Liver (tissue), 9 donors: ENCODE data around the gene CSMD2. TPM values are rescaled to one million over a fixed set of nuclear protein-coding genes. Genes with fewer than 3 reads are reported as not detected.

Source experiments
- DNase-seq: peaks from one replicate; pipeline ENCODE4 v3.0.0-alpha.2; 2017; ENCODE audit warnings: low spot score
- H3K27ac ChIP-seq, 2 donors: one replicate each; pipeline ENCODE4 v1.7.0; 2013; ENCODE audit warnings: inconsistent platforms in 2 of 2, low read length in 2 of 2, control low read depth in 1 of 2, low read depth in 1 of 2, mild to moderate bottlenecking in 1 of 2
- H3K27me3 ChIP-seq, 4 donors: one replicate each; pipeline versions ENCODE4 v1.6.1 to v1.7.0; 2013; ENCODE audit warnings: low read length in 3 of 4, inconsistent platforms in 1 of 4, mild to moderate bottlenecking in 1 of 4, moderate library complexity in 1 of 4; ENCODE audit not compliant: control insufficient read depth in 4 of 4, insufficient read depth in 4 of 4
- H3K36me3 ChIP-seq, 4 donors: one replicate each; pipeline versions ENCODE4 v1.6.1 to v1.7.0; 2013; ENCODE audit warnings: low read length in 3 of 4, mild to moderate bottlenecking in 3 of 4, low read depth in 1 of 4, moderate library complexity in 1 of 4; ENCODE audit not compliant: control insufficient read depth in 4 of 4, insufficient read depth in 3 of 4
- H3K4me1 ChIP-seq, 4 donors: one replicate each; pipeline versions ENCODE4 v1.6.1 to v1.7.0; 2013; ENCODE audit warnings: low read length in 3 of 4, mild to moderate bottlenecking in 3 of 4, moderate library complexity in 1 of 4; ENCODE audit not compliant: control insufficient read depth in 4 of 4, insufficient read depth in 4 of 4
- H3K4me3 ChIP-seq, 3 donors: one replicate each; pipeline versions ENCODE4 v1.6.1 to v1.7.0; 2013; ENCODE audit warnings: low read length in 3 of 3, control low read depth in 1 of 3, low read depth in 1 of 3, mild to moderate bottlenecking in 1 of 3
- H3K9ac ChIP-seq, 2 donors: one replicate each; pipeline ENCODE4 v1.7.0; 2013; ENCODE audit warnings: low read length in 2 of 2, mild to moderate bottlenecking in 2 of 2, moderate library complexity in 2 of 2, control low read depth in 1 of 2, low read depth in 1 of 2
- H3K9me3 ChIP-seq, 4 donors: one replicate each; pipeline versions ENCODE4 v1.6.1 to v1.7.0; 2013; ENCODE audit warnings: low read length in 3 of 4; ENCODE audit not compliant: control insufficient read depth in 4 of 4
- CTCF ChIP-seq: fragments of 150-350 bp; IDR thresholded peaks from 2 replicates; pipeline ENCODE4 v1.5.1; 2017; ENCODE audit warnings: improper control_type of control experiment, low read depth, low read length; ENCODE audit not compliant: missing input control
- EGR1 ChIP-seq, 2 donors: IDR thresholded peaks; 2 replicates each; pipeline ENCODE4 v1.6.1; 2016 to 2018; ENCODE audit warnings: antibody characterized with exemption in 2 of 2, low read depth in 2 of 2
- FOXA2 ChIP-seq: IDR thresholded peaks from 2 replicates; pipeline ENCODE4 v1.6.1; 2016; ENCODE audit warnings: antibody characterized with exemption
- GABPA ChIP-seq, 2 donors: IDR thresholded peaks in 1 of 2; conservative IDR thresholded peaks in 1 of 2; 2 replicates each; pipeline ENCODE4 v1.6.1; 2016; ENCODE audit warnings: antibody characterized with exemption in 2 of 2, mild to moderate bottlenecking in 1 of 2, moderate library complexity in 1 of 2
- HNF4A ChIP-seq, 2 donors: conservative IDR thresholded peaks; 2 replicates each; pipeline ENCODE4 v1.6.1; 2016; ENCODE audit warnings: antibody characterized with exemption in 2 of 2, mild to moderate bottlenecking in 2 of 2
- HNF4G ChIP-seq: IDR thresholded peaks from 2 replicates; pipeline ENCODE4 v1.6.1; 2016; ENCODE audit warnings: antibody characterized with exemption
- JUND ChIP-seq, 2 donors: IDR thresholded peaks; 2 replicates each; pipeline ENCODE4 v1.6.1; 2016; ENCODE audit warnings: antibody characterized with exemption in 2 of 2
- NR2F2 ChIP-seq: IDR thresholded peaks from 2 replicates; pipeline ENCODE4 v1.6.1; 2016; ENCODE audit warnings: antibody characterized with exemption
- RAD21 ChIP-seq, 2 donors: IDR thresholded peaks; 2 replicates each; pipeline ENCODE4 v1.6.1; 2016; ENCODE audit warnings: antibody characterized with exemption in 2 of 2, mild to moderate bottlenecking in 2 of 2
- REST ChIP-seq: IDR thresholded peaks from 2 replicates; pipeline ENCODE4 v1.6.1; 2016; ENCODE audit warnings: antibody characterized with exemption, mild to moderate bottlenecking
- SP1 ChIP-seq: IDR thresholded peaks from 2 replicates; pipeline ENCODE4 v1.6.1; 2018; ENCODE audit warnings: antibody characterized with exemption, mild to moderate bottlenecking
- ZBTB33 ChIP-seq: IDR thresholded peaks from 2 replicates; pipeline ENCODE4 v1.6.1; 2016; ENCODE audit warnings: antibody characterized with exemption
- WGBS: extraction: QIAGEN DNeasy Blood & Tissue Kit; methylation state at CpG from one replicate; pipeline ENCODE4 v1.1.7; 2013; 5-methylcytosine and 5-hydroxymethylcytosine counted together
- polyA plus RNA-seq, 2 donors: library from polyadenylated mRNA; stranded (reverse) in 1 of 2; unstranded in 1 of 2; fragments of 200-250 nt in 1 of 2; fragments of >200 nt in 1 of 2; fragmentation: Nextera tagmentation in 1 of 2; extraction: Ambion mirVana in 1 of 2; gene quantifications; one replicate each; pipeline versions ENCODE4 v1.2.1 to v1.2.3, GENCODE V29; 2013 to 2015
- total RNA-seq, 2 donors: library from RNA; depleted of rRNA; stranded (reverse); fragments of >200 nt; gene quantifications; one replicate each; pipeline ENCODE4 v1.2.3, GENCODE V29; 2014
- donor health status: healthy.
- donor health status: healthy.
- donor health status: healthy.
- donor health status: healthy.
- donor health status: healthy.

The CSMD2 gene
- total and polyA plus RNA-seq, 4 donors: 0.08 to 0.09 TPM; not detected in 2

- no peak overlapping the region for H3K9ac ChIP-seq
- no peak overlapping the region for H3K27ac ChIP-seq
- TF ChIP-seq CTCF (no peak), NR2F2 (no peak), GABPA (IDR thresholded peaks at IDR 0.05 in 1 of 2, conservative IDR thresholded peaks at IDR 0.05 in 1 of 2) (no peak), RAD21 (IDR thresholded peaks at IDR 0.05) (no peak), SP1 (no peak), FOXA2 (no peak)
- H3K4me1 ChIP-seq: no peaks in the 10 kb centered on the region
- no peak overlapping the region for H3K4me3 ChIP-seq
- no peaks in the 10 kb centered on the region for H3K36me3 ChIP-seq
- H3K27me3 ChIP-seq: peaks cover 0 to 6% (median under 1%) of the 10 kb centered on the region in 4 donors
- H3K9me3 ChIP-seq: no peaks in the 10 kb centered on the region
- no peak for DNase-seq
- WGBS: 57% methylated on average over 3 of the region's 3 CpGs
Measured at GRCh38 chr1:34073028-34073695, 91.9 kb downstream of the CSMD2 start.

GRCh38 chr1:34070201-34070836, 94.7 kb downstream of the CSMD2 start:
- TF ChIP-seq HNF4G (no peak), ZBTB33 (no peak), GABPA (IDR thresholded peaks at IDR 0.05 in 1 of 2, conservative IDR thresholded peaks at IDR 0.05 in 1 of 2) (no peak), REST (no peak), JUND (IDR thresholded peaks at IDR 0.05) (no peak), SP1 (no peak), EGR1 (IDR thresholded peaks at IDR 0.05; ENCODE audit: low read depth in 2 of 2) (no peak), RAD21 (IDR thresholded peaks at IDR 0.05) (no peak), HNF4A (conservative IDR thresholded peaks at IDR 0.05) (no peak), FOXA2 (no peak)
- WGBS: 78% methylated on average over 5 of the region's 5 CpGs
- no peak for DNase-seq
- Histone ChIP-seq H3K9ac (no peak overlapping the region), H3K36me3 (no peaks in the 10 kb centered on the region), H3K27ac (no peak overlapping the region), H3K9me3 (no peaks in the 10 kb centered on the region), H3K27me3 (peaks cover 0 to 6% (median under 1%) of the 10 kb centered on the region in 4 donors), H3K4me3 (no peak overlapping the region), H3K4me1 (no peaks in the 10 kb centered on the region)
